HG03095 (cell line): ENCODE data around the gene PROCA1.
A peak's percentile ranks its signal among the peaks of the same experiment; 100 is the strongest.

Experiments used
- ATAC-seq: cut with Tn5 transposase; IDR thresholded peaks from one replicate; pipeline ENCODE4 v1.9.1; 2021; ENCODE audit warnings: moderate library complexity; ENCODE audit not compliant: unreplicated experiment

The PROCA1 gene

DNA sequence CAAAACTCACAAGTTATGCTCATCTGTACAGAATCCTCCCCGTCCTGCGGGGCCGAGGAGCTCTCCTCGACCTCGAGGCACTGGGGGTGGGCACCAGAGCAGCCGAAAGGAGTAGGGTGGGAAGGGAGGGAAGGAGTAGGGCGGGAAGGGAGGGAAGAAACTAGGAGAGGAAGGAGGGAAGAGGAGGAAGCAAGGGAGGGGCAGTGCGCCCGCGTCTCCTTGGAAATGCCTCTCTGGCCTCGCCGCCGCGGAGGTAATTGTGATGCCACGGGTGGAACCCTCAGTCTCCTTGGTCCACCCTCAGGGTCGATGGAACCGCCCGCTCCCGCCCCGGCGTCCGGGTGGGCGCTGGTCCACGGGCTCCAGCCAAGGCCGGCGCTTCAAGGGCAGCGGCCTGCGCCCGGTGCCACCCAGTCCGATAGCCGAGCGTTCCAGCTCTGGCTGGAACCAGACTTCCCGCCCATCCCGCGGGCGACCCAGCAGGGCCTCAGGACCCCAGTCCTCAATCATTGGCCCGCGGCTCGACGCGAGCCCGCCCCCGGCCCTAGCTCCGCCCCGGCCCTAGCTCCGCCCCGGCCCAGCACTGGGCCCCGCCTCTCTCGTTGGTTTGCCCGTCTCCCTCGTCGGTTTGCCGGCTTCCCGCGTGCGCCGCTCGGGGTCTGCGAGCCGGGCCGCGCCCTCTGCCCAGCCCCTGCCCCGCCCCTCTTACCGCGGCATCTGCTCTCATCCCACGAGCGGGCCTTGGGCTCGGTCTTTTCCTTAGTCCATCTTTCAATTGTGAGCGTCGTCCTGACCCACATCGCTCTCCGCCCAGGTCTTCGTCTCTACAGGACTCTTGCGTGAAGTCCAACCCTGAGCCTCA, 596 bp downstream of the PROCA1 start:
- peak; percentile 73 for ATAC-seq

DNA sequence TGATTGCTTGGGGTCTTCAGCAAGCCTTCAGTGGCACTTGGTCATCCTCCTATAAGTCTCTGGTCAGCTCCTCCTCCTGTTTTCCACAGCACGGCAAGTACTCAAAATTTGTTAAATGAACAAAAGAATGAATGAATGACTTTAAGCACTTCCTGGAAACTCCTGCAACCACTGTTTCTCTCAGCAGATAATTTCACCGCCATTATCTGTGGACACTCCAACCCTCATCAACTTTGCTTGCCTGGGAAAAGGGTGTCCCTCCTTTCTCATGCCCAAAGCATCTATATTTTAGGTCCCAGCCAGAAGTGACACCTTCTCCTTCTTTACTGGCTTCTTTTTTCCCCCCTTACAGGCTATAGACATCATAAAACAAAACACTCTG, 4.4 kb downstream of the PROCA1 start:
- no peak for ATAC-seq

- no peak for ATAC-seq
These were observed 5.0 kb downstream of the PROCA1 start for GRCh38 chr17:28706471-28707338.

DNA sequence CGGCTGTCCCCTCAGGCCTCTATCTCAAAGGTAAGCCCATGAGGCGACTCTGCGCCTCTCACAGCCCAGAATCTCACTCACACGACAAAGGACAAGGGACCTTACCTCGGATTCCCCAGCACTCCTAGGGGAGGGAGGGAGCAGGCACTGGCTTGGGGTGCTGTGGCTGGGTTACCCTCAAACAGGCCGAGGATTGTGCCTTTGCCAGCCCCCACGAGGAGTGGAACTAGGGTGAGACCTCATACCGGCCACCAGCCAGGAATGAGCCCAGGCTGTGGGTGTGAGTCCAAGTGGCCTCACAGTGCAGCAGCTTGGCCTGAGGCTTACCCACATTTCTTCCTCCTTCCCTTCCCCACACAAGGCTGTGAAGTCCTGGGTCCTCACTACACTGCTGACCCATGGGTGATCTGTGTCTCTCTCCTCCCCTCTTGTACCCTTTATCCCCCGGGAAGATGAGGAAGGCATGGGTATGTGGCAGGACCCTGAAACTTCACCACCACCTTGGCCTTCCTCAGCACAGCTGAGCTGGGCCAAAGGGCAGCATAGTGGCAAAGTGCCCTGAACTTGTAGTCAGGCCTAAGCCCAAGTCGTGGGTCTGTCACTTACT, 5.9 kb downstream of the PROCA1 start:
- ATAC-seq, result no peak

- no peak for ATAC-seq
These were observed 6.5 kb downstream of the PROCA1 start for GRCh38 chr17:28705074-28705659.

DNA sequence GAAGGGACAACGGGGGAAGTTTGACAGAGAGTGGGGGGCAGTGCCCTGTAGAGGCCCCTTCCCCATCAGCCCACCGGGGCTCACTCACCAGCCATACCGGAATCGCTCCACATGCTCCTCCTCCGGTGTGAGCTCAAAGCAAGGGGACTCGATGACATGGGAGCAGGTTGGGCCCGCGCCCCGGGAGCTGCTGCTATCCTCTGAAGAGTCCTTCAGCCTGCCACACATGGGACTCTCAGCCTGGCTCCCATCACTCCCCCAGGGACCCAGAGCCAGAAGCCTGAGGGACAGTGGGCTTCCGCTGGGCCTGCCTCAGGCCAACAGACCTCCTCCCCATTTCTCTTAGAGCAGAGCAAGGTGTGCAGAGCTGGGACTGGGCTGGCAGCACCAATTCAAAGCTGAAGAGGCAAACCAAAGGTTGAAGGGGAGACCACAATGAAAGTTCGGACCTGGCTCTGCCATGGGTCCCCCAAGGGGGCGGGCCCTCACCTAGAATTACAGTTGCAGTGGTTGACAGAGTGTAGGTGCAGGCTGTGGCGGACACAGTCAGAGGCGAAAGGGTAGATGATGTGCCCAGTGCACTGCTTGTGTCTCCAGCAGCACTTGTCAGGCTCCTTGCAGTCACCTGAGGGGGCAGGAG, 7.3 kb downstream of the PROCA1 start:
- ATAC-seq, result no peak

GRCh38 chr17:28703552-28704218, 8.0 kb downstream of the PROCA1 start:
- no peak for ATAC-seq

DNA sequence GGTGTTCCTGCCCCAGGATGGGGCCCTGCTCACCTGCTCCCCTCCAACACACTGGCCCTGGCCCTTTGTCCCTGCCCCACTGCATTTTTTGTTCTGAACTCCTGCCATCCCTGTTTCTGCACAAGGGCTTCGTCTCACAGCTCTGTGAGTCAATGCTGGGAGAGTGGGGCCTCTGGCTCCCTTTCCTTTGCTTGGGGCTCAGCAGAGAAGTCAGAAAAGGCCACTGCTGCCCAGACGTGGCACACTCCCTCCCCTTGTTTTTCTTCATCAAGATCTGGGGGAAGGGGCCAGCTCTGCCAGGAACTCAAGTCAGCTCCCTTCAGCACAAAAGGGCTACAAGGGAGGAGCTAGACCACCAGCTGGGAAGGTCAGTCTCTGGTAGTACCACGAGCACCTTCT, 8.9 kb downstream of the PROCA1 start:
- ATAC-seq, result no peak

GRCh38 chr17:28702026-28702751, 9.5 kb downstream of the PROCA1 start:
- no peak for ATAC-seq

- ATAC-seq, result no peak
These were observed 10.7 kb downstream of the PROCA1 start for GRCh38 chr17:28700830-28701492.

DNA sequence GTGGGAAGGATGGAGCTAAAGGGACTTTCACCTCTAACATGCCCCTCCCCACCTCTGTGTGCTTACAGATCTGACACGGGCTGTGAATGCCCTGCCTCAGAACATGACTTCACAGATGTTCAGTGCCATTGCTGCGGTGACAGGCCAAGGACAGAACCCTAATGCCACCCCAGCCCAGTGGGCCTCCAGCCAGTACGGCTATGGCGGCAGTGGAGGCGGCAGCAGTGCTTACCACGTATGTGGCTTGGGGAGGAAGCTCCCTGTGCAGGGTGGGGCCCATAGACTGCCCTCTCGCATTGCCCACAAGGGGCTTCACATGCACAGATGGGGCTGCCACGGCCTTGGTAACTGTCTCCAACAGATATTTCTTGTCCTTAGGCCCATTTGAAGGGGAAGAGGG, 11.4 kb downstream of the PROCA1 start:
- no peak for ATAC-seq

DNA sequence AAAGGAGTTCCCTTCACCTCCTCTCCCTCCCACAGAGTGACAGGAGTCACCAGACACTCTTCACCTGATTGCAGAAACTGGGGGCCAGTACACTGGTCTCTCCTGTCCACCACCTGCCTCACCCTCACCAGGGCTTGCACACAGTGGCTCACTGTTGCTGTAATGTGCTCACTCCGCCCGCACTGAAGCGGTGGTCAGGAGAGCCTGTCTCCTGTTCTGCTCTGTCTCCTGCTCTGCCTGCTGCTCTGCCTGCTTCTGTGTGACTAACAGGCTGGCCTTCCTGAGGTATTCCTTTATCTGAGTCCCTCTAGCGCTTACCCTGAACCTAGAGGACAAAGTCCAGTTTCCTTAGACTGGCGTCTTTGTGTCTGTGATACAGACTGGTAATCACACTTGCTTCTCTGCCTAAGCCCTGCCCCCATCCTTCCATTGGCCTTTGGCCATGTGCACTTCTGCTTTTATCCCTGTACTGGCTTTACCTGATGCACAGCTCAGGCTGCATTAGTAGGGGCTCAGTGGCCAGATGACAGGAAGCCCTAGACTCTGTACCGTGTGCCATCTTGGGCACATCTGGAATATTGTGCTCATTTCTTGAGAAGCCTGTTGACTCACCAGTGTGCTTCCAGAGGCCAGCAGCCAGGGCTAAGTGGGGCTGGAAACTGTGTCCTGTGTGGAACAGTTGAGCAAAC, 13.3 kb downstream of the PROCA1 start:
- ATAC-seq, result no peak

- ATAC-seq, result no peak
These were observed 17.8 kb downstream of the PROCA1 start for GRCh38 chr17:28693869-28694268.

DNA sequence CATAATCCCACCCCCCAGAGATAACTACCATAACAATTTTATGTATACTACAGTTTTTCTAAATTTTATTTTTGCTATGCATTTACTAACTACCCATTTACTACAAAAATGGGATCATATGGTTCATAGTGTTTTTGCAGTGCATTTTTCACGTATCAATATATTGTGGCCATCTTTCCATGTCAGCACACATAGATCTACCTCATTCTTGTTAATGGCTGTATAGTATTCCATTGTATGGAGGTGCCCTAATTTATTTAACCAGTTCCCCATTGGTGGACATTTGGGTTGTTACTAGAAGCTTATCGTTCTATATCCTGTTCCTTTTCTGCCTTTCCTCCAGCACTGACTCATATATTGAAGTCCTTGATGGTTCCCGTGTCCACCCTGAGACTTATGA, 22.7 kb downstream of the PROCA1 start:
- no peak for ATAC-seq

- no peak for ATAC-seq
These were observed 23.2 kb downstream of the PROCA1 start for GRCh38 chr17:28688481-28688880.

GRCh38 chr17:28686296-28686695, 25.4 kb downstream of the PROCA1 start:
- ATAC-seq, result no peak

DNA sequence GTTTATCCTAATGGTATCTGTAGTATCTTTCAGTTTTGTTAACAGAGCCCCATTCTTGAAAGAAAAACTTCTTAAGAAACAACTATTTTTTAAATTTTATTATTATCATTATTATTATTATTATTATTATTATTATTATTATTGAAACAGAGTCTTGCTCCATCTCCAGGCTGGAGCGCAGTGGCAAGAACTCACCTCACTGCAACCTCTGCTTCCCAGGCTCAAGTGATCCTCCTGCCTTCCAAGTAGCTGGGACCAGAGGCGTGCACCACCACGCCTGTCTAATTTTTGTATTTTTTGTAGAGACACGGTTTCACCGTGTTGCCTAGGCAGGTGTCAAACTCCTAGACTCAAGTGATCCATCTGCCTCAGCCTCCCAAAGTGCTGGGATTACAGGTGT, 26.3 kb downstream of the PROCA1 start:
- no peak for ATAC-seq

GRCh38 chr17:28684963-28685362, 26.7 kb downstream of the PROCA1 start:
- ATAC-seq, result no peak
